ENCODE results near the gene FRMPD1.
A peak's percentile ranks its signal among the peaks of the same experiment; 100 is the strongest.

- TF ChIP-seq CTCF (IDR thresholded peaks at IDR 0.05 in 4 of 5, conservative IDR thresholded peaks at IDR 0.05 in 1 of 5) (peak in 1 of 5 experiments; percentile 25), POLR2A (IDR thresholded peaks at IDR 0.05) (peak in 1 of 2 donors; percentile 32)
These were observed 102.9 kb downstream of the FRMPD1 start, which contains the start of gene TRMT10B for GRCh38 chr9:37753489-37754190.

All from gastrocnemius medialis (tissue), 4 donors.